Tibial artery (tissue), 4 donors: ENCODE data around the gene SP6.

Experiments used
- DNase-seq, 2 donors: peaks; one replicate each; pipeline ENCODE4 v3.0.0-alpha.2; 2019
- H3K27ac ChIP-seq, 2 donors: fragments of 200-600 bp; sonication (generic) in 1 of 2; 1 replicate in 1 of 2; 2 replicates in 1 of 2; pipeline ENCODE4 v1.5.1; 2018 to 2019; ENCODE audit warnings: mild to moderate bottlenecking in 1 of 2
- H3K27me3 ChIP-seq, 2 donors: fragments of 200-600 bp; sonication (generic) in 1 of 2; one replicate each; pipeline versions ENCODE4 v1.5.1 to v1.6.0; 2016 to 2019
- H3K36me3 ChIP-seq, 3 donors: fragments of 200-600 bp; sonication (generic) in 2 of 3; one replicate each; pipeline ENCODE4 v1.5.1; 2016 to 2019; ENCODE audit warnings: mild to moderate bottlenecking in 2 of 3
- H3K4me1 ChIP-seq, 4 donors: fragments of 200-600 bp; sonication (generic) in 2 of 4; 1 replicate in 3 of 4; 2 replicates in 1 of 4; pipeline ENCODE4 v1.5.1; 2016 to 2019
- H3K4me3 ChIP-seq, 2 donors: fragments of 200-600 bp; sonication (generic) in 1 of 2; 1 replicate in 1 of 2; 2 replicates in 1 of 2; pipeline ENCODE4 v1.5.1; 2018 to 2019; ENCODE audit warnings: mild to moderate bottlenecking in 2 of 2
- H3K9me3 ChIP-seq, 3 donors: fragments of 200-600 bp; sonication (generic) in 1 of 3; one replicate each; pipeline ENCODE4 v1.5.1; 2016 to 2019
- CTCF ChIP-seq, 2 experiments: fragments of 200-600 bp in 1 of 2; fragments of 450-650 bp in 1 of 2; IDR thresholded peaks; one replicate each; pipeline ENCODE4 v1.5.1; 2017 to 2019; ENCODE audit warnings: antibody characterized with exemption in 2 of 2, mild to moderate bottlenecking in 1 of 2, moderate library complexity in 1 of 2
- intact Hi-C: fragments of 100-400 bp; cut with DNase I; formaldehyde crosslinking; loops from one replicate; pipeline ENCODE4 v1.15.0; 2023; ENCODE audit warnings: low total_unique reads

Gene SP6

GRCh38 chr17:47866941-47867340, 16.0 kb upstream of the SP6 start:
- H3K36me3 ChIP-seq, result no peaks in the 10 kb centered on the region
- H3K27me3 ChIP-seq, result peaks cover 0 to 68% of the 10 kb centered on the region in 2 donors
- H3K4me3 ChIP-seq, result no peak overlapping the region
- DNase-seq, result no peak
- no peaks in the 10 kb centered on the region for H3K9me3 ChIP-seq
- TF ChIP-seq CTCF (IDR thresholded peaks at IDR 0.05), result no peak
- H3K27ac ChIP-seq, result no peak overlapping the region
- intact Hi-C loops, result no loop called here
- H3K4me1 ChIP-seq, result peaks cover 0 to 7% (median 3%) of the 10 kb centered on the region in 4 donors

- Histone ChIP-seq H3K4me3 (no peak overlapping the region), H3K27ac (no peak overlapping the region)
- DNase-seq, result no peak
Observed at GRCh38 chr17:47864791-47865216, 13.8 kb upstream of the SP6 start.

GRCh38 chr17:47862621-47863440, 11.9 kb upstream of the SP6 start:
- DNase-seq, result no peak
- peaks cover 0 to 61% of the 10 kb centered on the region in 2 donors for H3K27me3 ChIP-seq

More at GRCh38 chr17:47864791-47865216, 13.8 kb upstream of the SP6 start:
- no peaks in the 10 kb centered on the region for H3K36me3 ChIP-seq
- intact Hi-C loops, result no loop called here
- no peaks in the 10 kb centered on the region for H3K9me3 ChIP-seq
- peaks cover 0 to 61% of the 10 kb centered on the region in 2 donors for H3K27me3 ChIP-seq
- H3K4me1 ChIP-seq, result peaks cover 0 to 7% (median 3%) of the 10 kb centered on the region in 4 donors
- no peak for TF ChIP-seq CTCF (IDR thresholded peaks at IDR 0.05)

GRCh38 chr17:47860386-47860785, 9.4 kb upstream of the SP6 start:
- intact Hi-C loops, result no loop called here
- Histone ChIP-seq H3K27ac (no peak overlapping the region), H3K27me3 (peaks cover 0 to 64% of the 10 kb centered on the region in 2 donors), H3K4me3 (no peak overlapping the region), H3K4me1 (peaks cover 0 to 7% (median 3%) of the 10 kb centered on the region in 4 donors), H3K36me3 (no peaks in the 10 kb centered on the region), H3K9me3 (no peaks in the 10 kb centered on the region)
- no peak for DNase-seq
- no peak for TF ChIP-seq CTCF (IDR thresholded peaks at IDR 0.05)

More at GRCh38 chr17:47862621-47863440, 11.9 kb upstream of the SP6 start:
- H3K4me1 ChIP-seq, result peaks cover 0 to 7% (median 3%) of the 10 kb centered on the region in 4 donors
- TF ChIP-seq CTCF (IDR thresholded peaks at IDR 0.05), result no peak
- no peaks in the 10 kb centered on the region for H3K9me3 ChIP-seq
- no peaks in the 10 kb centered on the region for H3K36me3 ChIP-seq
- intact Hi-C loops, result no loop called here
- no peak overlapping the region for H3K4me3 ChIP-seq
- H3K27ac ChIP-seq, result no peak overlapping the region

- no peak for TF ChIP-seq CTCF (IDR thresholded peaks at IDR 0.05)
Observed at GRCh38 chr17:47857551-47858455, 6.8 kb upstream of the SP6 start.

More at GRCh38 chr17:47857551-47858455, 6.8 kb upstream of the SP6 start:
- Histone ChIP-seq H3K4me3 (no peak overlapping the region), H3K36me3 (no peaks in the 10 kb centered on the region), H3K27ac (no peak overlapping the region), H3K9me3 (no peaks in the 10 kb centered on the region), H3K4me1 (peaks cover 0 to 3% (median under 1%) of the 10 kb centered on the region in 4 donors), H3K27me3 (peaks cover 0 to 82% of the 10 kb centered on the region in 2 donors)
- DNase-seq, result no peak
- intact Hi-C loops, result no loop called here
